Left renal cortex interstitium (tissue), 4 donors: ENCODE results near the gene EPB41. TPM values are rescaled to one million over a fixed set of nuclear protein-coding genes. Genes with fewer than 3 reads are reported as not detected.
"Not testable (repeated sequence)": the region's sequence is repeated elsewhere in the genome, so short reads cannot be mapped to it uniquely, and the experiment has no call there.

ENCODE experiments used
- DNase-seq, 4 donors: peaks; one replicate each; pipeline ENCODE4 v3.0.0-alpha.2; 2013; ENCODE audit warnings: low read depth in 4 of 4, low spot score in 2 of 4, missing footprints in 1 of 4
- polyA plus RNA-seq, 4 donors: library from polyadenylated mRNA; unstranded; fragments of 120-200 nt; gene quantifications; one replicate each; pipeline ENCODE4 v1.2.1, GENCODE V29; 2013; ENCODE audit not compliant: insufficient read length in 4 of 4

EPB41 gene
- polyA plus RNA-seq, 4 donors, result 50.9 to 61.2 (median 55.2) TPM

- no peak for DNase-seq
These were observed 11.1 kb downstream of the EPB41 start for GRCh38 chr1:28925350-28925891.

GRCh38 chr1:28926629-28927265 lies 12.4 kb downstream of the EPB41 start:
- DNase-seq, result no peak

GRCh38 chr1:28927266-28927647 lies 12.9 kb downstream of the EPB41 start:
- no peak for DNase-seq

GRCh38 chr1:28927648-28928313 lies 13.4 kb downstream of the EPB41 start:
- DNase-seq, result no peak

GRCh38 chr1:28928314-28928941 lies 14.1 kb downstream of the EPB41 start:
- DNase-seq, result no peak

- DNase-seq, result no peak
These were observed 18.9 kb downstream of the EPB41 start for GRCh38 chr1:28933277-28933676.

GRCh38 chr1:28933918-28934317 lies 19.5 kb downstream of the EPB41 start:
- DNase-seq, result no peak

GRCh38 chr1:28934676-28935075 lies 20.3 kb downstream of the EPB41 start:
- no peak for DNase-seq

GRCh38 chr1:28935293-28935692 lies 20.9 kb downstream of the EPB41 start:
- DNase-seq, result no peak

GRCh38 chr1:28936094-28936493 lies 21.7 kb downstream of the EPB41 start:
- no peak for DNase-seq

GRCh38 chr1:28936528-28936927 lies 22.2 kb downstream of the EPB41 start:
- no peak for DNase-seq

GRCh38 chr1:28943581-28943980 lies 29.2 kb downstream of the EPB41 start:
- DNase-seq, result not testable (repeated sequence)

- DNase-seq, result no peak
These were observed 35.6 kb downstream of the EPB41 start for GRCh38 chr1:28950006-28950405.

GRCh38 chr1:28950449-28950848 lies 36.1 kb downstream of the EPB41 start:
- DNase-seq, result no peak

- no peak for DNase-seq
These were observed 39.9 kb downstream of the EPB41 start for GRCh38 chr1:28954126-28954726.

- no peak for DNase-seq
These were observed 41.7 kb downstream of the EPB41 start for GRCh38 chr1:28956038-28956464.

GRCh38 chr1:28962114-28962831 lies 47.9 kb downstream of the EPB41 start:
- not testable (repeated sequence) for DNase-seq

GRCh38 chr1:28965271-28965870 lies 51.0 kb downstream of the EPB41 start:
- no peak for DNase-seq

GRCh38 chr1:28966617-28967016 lies 52.2 kb downstream of the EPB41 start:
- DNase-seq, result no peak
